ENCODE results near the gene NHSL2.

The NHSL2 gene

DNA sequence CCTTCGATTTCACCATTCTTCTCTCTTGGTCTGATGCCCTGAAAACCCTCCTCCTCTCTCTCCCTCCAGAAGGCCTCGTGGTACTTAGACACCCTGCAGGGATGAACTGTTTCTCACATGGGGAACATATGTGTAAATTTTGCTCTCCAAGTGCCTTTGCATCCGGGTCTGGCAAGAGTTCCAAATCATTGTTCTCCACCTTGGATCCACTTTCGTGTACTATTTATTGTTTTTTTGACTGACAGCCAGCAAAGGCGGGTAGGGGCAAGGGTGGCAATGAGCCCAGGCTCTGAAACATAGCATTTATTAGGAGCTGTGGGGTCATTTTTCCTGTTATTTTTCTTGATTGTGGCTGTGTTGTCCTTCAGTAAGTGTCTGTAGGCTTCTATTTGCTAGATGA lies 139.4 kb downstream of the NHSL2 start:
- TF ChIP-seq, protein P1, sequence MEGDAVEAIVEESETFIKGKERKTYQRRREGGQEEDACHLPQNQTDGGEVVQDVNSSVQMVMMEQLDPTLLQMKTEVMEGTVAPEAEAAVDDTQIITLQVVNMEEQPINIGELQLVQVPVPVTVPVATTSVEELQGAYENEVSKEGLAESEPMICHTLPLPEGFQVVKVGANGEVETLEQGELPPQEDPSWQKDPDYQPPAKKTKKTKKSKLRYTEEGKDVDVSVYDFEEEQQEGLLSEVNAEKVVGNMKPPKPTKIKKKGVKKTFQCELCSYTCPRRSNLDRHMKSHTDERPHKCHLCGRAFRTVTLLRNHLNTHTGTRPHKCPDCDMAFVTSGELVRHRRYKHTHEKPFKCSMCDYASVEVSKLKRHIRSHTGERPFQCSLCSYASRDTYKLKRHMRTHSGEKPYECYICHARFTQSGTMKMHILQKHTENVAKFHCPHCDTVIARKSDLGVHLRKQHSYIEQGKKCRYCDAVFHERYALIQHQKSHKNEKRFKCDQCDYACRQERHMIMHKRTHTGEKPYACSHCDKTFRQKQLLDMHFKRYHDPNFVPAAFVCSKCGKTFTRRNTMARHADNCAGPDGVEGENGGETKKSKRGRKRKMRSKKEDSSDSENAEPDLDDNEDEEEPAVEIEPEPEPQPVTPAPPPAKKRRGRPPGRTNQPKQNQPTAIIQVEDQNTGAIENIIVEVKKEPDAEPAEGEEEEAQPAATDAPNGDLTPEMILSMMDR (IDR thresholded peaks at IDR 0.05; ENCODE audit: borderline replicate concordance, extremely low read depth, low read length, poor library complexity, severe bottlenecking) = no peak
- no peak for TF ChIP-seq EZH2 (IDR thresholded peaks at IDR 0.05; ENCODE audit: borderline replicate concordance, low read depth, low read length, severe bottlenecking)
- Histone ChIP-seq H3K36me3 (ENCODE audit: insufficient read depth, low read length) (no peaks in the 10 kb centered on the region), H3K4me1 (ENCODE audit: insufficient read depth, low read length) (no peaks in the 10 kb centered on the region), H3K4me2 (ENCODE audit: insufficient read depth, low read length) (no peak overlapping the region), H3K79me2 (ENCODE audit: insufficient read depth, low read length) (no peaks in the 10 kb centered on the region), H3K9ac (ENCODE audit: low read depth, low read length) (no peak overlapping the region), H2AFZ (ENCODE audit: low read depth, low read length) (no peak overlapping the region), H4K20me1 (ENCODE audit: insufficient read depth, low read length) (no peaks in the 10 kb centered on the region), H3K27me3 (ENCODE audit: insufficient read depth, low read length, poor library complexity) (peaks cover 7% of the 10 kb centered on the region), H3K9me3 (ENCODE audit: insufficient read depth, low read length, severe bottlenecking) (no peaks in the 10 kb centered on the region), H3K4me3 (ENCODE audit: low read depth in 1 of 2, low read length in 2 of 2) (no peak overlapping the region), H3K27ac (ENCODE audit: low read length) (no peak overlapping the region)
- DNase-seq (no peak), ATAC-seq (ENCODE audit: insufficient read depth, low read depth) (no peak)

GRCh38 chrX:72051589-72051988 lies 140.9 kb downstream of the NHSL2 start:
- H3K36me3 ChIP-seq (ENCODE audit: insufficient read depth, low read length) = no peaks in the 10 kb centered on the region
- no peak overlapping the region for H3K9ac ChIP-seq (ENCODE audit: low read depth, low read length)
- no peak overlapping the region for H3K4me2 ChIP-seq (ENCODE audit: insufficient read depth, low read length)
- H3K9me3 ChIP-seq (ENCODE audit: insufficient read depth, low read length, severe bottlenecking) = no peaks in the 10 kb centered on the region
- peaks cover 7% of the 10 kb centered on the region for H3K27me3 ChIP-seq (ENCODE audit: insufficient read depth, low read length, poor library complexity)
- no peaks in the 10 kb centered on the region for H3K4me1 ChIP-seq (ENCODE audit: insufficient read depth, low read length)
- no peaks in the 10 kb centered on the region for H3K79me2 ChIP-seq (ENCODE audit: insufficient read depth, low read length)
- no peak overlapping the region for H3K4me3 ChIP-seq (ENCODE audit: low read depth in 1 of 2, low read length in 2 of 2)
- no peak overlapping the region for H3K27ac ChIP-seq (ENCODE audit: low read length)
- no peak overlapping the region for H2AFZ ChIP-seq (ENCODE audit: low read depth, low read length)
- H4K20me1 ChIP-seq (ENCODE audit: insufficient read depth, low read length) = no peaks in the 10 kb centered on the region
- ATAC-seq (ENCODE audit: insufficient read depth, low read depth) (no peak), DNase-seq (no peak)
- TF ChIP-seq, protein P1 (IDR thresholded peaks at IDR 0.05; ENCODE audit: borderline replicate concordance, extremely low read depth, low read length, poor library complexity, severe bottlenecking) = no peak

GRCh38 chrX:72052415-72053090 lies 141.9 kb downstream of the NHSL2 start:
- Histone ChIP-seq H3K4me2 (ENCODE audit: insufficient read depth, low read length) (no peak overlapping the region), H3K27ac (ENCODE audit: low read length) (no peak overlapping the region), H3K9ac (ENCODE audit: low read depth, low read length) (no peak overlapping the region), H3K27me3 (ENCODE audit: insufficient read depth, low read length, poor library complexity) (peaks cover 7% of the 10 kb centered on the region), H3K79me2 (ENCODE audit: insufficient read depth, low read length) (no peaks in the 10 kb centered on the region), H3K36me3 (ENCODE audit: insufficient read depth, low read length) (no peaks in the 10 kb centered on the region), H2AFZ (ENCODE audit: low read depth, low read length) (no peak overlapping the region), H3K9me3 (ENCODE audit: insufficient read depth, low read length, severe bottlenecking) (no peaks in the 10 kb centered on the region), H4K20me1 (ENCODE audit: insufficient read depth, low read length) (no peaks in the 10 kb centered on the region), H3K4me1 (ENCODE audit: insufficient read depth, low read length) (no peaks in the 10 kb centered on the region), H3K4me3 (ENCODE audit: low read depth in 1 of 2, low read length in 2 of 2) (no peak overlapping the region)
- ATAC-seq (ENCODE audit: insufficient read depth, low read depth) (no peak), DNase-seq (no peak)
- TF ChIP-seq, protein P1 (IDR thresholded peaks at IDR 0.05; ENCODE audit: borderline replicate concordance, extremely low read depth, low read length, poor library complexity, severe bottlenecking) = no peak
- TF ChIP-seq EZH2 (IDR thresholded peaks at IDR 0.05; ENCODE audit: borderline replicate concordance, low read depth, low read length, severe bottlenecking) = no peak

Measured in DND-41 (cell line).